HG02981 (cell line): ENCODE measurements around the gene KL.

ENCODE experiments used
- ATAC-seq: cut with Tn5 transposase; IDR thresholded peaks from one replicate; pipeline ENCODE4 v1.9.1; 2021; ENCODE audit warnings: mild to moderate bottlenecking, moderate library complexity; ENCODE audit not compliant: unreplicated experiment

The KL gene

DNA sequence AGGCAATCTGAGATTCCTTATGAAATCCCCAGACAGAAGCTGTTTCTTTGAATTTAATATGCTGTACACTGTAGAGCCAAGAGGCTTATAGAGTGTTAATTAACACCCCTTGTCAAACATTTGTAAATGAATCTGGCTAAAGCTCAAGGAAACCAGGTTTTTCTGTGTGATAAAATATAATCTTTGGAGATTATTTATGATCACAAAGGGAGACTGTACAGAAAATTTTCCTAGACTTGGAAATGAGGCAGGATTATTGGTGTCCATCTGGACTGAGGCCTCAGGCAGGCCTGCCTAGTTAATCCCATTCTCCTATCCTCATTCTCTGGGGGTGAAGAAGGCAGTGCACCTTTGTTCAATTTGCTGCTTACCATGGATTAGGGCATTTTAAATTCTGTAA is 17.8 kb downstream of the KL start:
- no peak for ATAC-seq

- no peak for ATAC-seq
Measured at GRCh38 chr13:33034882-33035520, 18.8 kb downstream of the KL start.

DNA sequence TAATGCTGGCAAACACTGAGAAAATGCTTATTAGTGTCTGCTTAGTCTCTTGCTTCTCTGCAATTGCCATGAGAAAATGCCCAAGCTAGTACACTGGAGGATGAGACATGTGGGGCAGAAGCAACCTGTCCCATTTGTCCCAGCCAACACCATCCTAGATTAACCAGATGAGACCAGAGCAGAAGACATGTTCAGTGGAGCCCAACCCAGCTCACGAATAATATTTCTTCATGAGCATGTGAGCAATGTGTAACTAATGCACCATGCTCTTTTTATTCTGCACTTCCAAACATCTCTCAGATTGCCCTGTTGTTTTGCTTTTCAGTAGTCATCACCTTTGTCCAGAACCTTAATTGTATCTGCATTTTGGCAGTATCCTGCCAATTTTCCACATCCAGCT is 21.4 kb downstream of the KL start:
- no peak for ATAC-seq

DNA sequence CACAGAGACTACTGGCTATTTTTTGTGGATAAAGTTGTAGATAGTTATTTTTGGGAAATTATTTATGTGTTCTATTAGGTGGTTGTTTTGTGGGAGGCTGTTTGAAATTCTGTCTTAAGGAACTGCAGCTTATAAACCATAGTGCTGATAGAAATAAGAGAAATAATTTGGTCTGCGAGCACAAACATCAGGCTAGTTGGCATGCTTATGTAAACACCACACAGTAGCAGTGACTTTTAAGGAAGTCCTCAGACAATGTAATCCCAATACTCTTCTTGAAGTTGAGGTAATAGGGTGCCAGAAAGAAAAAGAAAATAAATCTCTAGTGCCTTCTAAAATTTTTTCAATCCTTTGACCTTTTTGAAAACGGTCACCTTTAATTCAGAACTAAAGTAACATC is 23.9 kb downstream of the KL start:
- ATAC-seq, result no peak

GRCh38 chr13:33045851-33046592 is 29.8 kb downstream of the KL start:
- no peak for ATAC-seq

DNA sequence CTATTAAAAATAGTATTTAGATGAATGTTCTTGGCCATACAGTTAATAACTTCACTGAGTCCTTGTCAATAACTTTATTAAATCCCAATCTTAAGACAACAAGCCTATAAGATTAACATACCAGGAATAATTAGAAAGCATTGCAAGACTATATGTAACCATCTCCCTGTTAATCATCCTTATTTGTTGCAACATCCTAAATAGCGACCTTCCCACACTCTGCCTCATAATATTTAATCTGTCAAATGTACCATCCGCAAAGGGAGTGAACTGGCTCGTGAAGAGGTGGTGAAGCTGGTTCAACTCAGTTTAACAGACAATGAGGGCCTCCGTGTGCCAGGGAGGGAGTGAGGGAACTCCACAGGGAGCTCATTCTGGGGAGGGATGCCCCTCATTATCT is 33.9 kb downstream of the KL start:
- no peak for ATAC-seq

- ATAC-seq, result no peak
Measured at GRCh38 chr13:33051632-33052031, 35.4 kb downstream of the KL start.

GRCh38 chr13:33052506-33053280 is 36.5 kb downstream of the KL start:
- no peak for ATAC-seq

GRCh38 chr13:33053397-33054066 is 37.3 kb downstream of the KL start:
- no peak for ATAC-seq

- ATAC-seq, result no peak
Measured at GRCh38 chr13:33057019-33057780, 41.0 kb downstream of the KL start.

GRCh38 chr13:33058776-33059327 is 42.6 kb downstream of the KL start:
- ATAC-seq, result no peak

- ATAC-seq, result no peak
Measured at GRCh38 chr13:33060815-33061214, 44.6 kb downstream of the KL start.

- ATAC-seq, result no peak
Measured at GRCh38 chr13:33066329-33066728, 50.1 kb downstream of the KL start.

DNA sequence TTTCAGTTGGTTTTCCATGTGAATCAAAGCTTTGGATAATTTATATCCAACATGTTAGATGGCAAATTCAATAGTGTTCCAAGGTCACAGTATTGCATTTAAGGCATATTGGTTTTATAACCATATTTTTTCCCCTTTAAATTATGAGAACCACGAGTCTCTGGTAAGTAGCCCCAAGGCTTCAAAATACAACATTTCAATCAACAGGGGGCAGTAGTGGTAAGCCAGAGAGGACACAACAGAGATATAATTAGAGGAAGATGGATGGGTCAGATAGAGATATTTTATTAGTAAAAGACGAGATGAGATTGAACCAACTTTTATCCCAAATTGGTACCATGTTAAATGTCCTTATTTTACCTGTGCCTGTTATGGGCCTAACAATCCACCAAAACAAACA is 53.1 kb downstream of the KL start:
- ATAC-seq, result no peak

DNA sequence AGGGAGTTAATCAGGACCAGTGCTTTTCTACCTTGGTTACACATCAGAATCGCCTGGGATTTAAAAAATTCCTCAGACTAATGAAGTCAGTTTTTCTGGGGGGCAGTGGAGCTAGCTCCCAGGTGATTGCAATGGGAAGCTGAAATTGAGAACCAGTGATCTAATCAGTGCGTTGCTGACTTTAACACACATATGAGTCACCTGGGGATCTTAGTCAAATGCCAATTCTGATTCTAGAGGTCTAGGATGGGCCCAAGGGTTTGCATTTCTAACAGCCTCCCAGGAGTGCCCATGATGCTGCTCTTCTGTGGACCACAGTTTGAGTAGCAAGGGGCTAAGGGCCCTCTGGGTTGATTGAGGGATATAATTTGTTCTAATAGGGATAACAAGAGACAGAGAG is 54.5 kb downstream of the KL start:
- no peak for ATAC-seq

GRCh38 chr13:33072282-33072681 is 56.1 kb downstream of the KL start:
- no peak for ATAC-seq

DNA sequence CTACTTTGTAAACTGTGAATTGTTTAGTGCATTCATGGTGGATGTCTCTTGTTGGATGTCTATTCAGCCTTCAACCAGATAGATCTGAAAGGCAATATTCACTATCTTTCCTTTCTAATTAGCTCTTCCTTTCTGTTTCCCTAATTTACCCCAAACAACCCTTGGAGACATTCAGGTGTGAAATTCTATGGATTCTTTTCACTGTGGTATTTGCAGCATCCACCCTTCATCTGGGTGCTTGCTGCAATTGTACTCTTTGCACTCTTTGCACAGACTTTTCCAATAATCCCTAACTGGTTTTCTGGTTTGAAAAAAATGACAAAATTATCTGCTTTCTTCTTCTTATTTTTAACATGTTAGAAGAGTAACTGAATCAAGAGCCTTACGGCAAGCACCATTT is 56.5 kb downstream of the KL start:
- no peak for ATAC-seq

- ATAC-seq, result no peak
Measured at GRCh38 chr13:33073338-33073737, 57.1 kb downstream of the KL start.

DNA sequence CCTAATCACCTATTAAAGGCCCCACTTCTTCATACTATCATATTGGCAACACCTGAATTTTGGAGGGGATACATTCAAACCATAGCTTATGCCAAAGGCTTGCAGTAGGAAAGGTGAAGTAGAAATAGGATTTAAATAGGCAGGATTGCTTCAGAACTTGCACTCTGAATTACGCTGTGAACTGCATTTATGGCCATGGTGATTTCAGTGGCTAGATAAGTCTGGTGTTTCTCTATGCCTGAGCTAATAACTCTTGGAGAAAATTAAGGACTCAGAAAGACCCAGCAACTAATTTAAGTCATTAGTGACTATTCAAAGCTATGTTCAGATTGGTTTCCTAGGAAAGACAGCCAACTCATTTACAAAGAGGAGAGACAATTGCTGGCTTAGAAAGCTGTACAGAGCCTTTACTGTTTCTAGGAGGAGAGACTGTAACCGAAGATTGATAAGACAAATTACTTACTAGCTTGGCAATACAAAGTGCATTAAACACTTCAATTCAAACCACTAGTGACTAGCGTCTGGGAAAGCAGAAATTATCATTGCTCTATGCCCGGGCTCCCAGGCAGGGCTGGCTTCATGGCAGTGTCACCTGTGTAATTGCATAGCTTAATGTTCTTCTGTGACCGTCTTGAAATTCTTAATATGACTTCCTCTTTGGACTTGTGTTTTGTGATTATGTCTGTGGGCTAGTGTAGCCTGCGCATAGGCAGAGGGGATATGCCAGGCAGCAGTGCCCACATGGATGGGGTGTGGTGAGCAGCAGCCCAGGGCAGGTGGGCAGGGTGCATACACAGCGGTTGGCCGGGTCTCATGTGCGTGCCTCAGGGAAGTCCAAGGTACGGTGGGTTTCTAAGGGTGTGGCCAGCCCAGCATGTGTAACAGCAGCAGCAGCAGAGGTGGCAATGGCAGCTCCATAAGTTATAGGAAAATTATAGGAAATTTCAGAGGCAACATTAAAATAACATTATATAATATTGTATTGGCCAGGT is 60.1 kb downstream of the KL start:
- ATAC-seq, result no peak
